Activated CD8-positive, alpha-beta memory T cell treated with anti-CD3 and anti-CD28 coated beads, Interleukin-2, amount 50 U/mL, for 4 hours (primary cell): Measurements from ENCODE around the gene EP300.
"Not testable (repeated sequence)": the region's sequence is repeated elsewhere in the genome, so short reads cannot be mapped to it uniquely, and the experiment has no call there.

Experiments used
- DNase-seq: peaks from one replicate; pipeline ENCODE4 v3.0.0-alpha.2; 2020

Gene EP300

GRCh38 chr22:41169157-41169556, 76.8 kb downstream of the EP300 start:
- no peak for DNase-seq

- DNase-seq, result no peak
Observed at GRCh38 chr22:41171996-41172395, 79.6 kb downstream of the EP300 start.

- no peak for DNase-seq
Observed at GRCh38 chr22:41175546-41175945, 83.2 kb downstream of the EP300 start.

GRCh38 chr22:41177040-41177621, 84.7 kb downstream of the EP300 start:
- no peak for DNase-seq

- no peak for DNase-seq
Observed at GRCh38 chr22:41177622-41178424, 85.4 kb downstream of the EP300 start.

GRCh38 chr22:41178425-41178975, 86.1 kb downstream of the EP300 start:
- DNase-seq, result no peak

GRCh38 chr22:41180362-41180761, 88.0 kb downstream of the EP300 start:
- DNase-seq, result not testable (repeated sequence)

- DNase-seq, result no peak
Observed at GRCh38 chr22:41180926-41181325, 88.5 kb downstream of the EP300 start.

GRCh38 chr22:41181349-41182241, 89.2 kb downstream of the EP300 start:
- no peak for DNase-seq

GRCh38 chr22:41184679-41185078, 92.3 kb downstream of the EP300 start:
- DNase-seq, result no peak

GRCh38 chr22:41191467-41191866, 99.1 kb downstream of the EP300 start:
- DNase-seq, result no peak

GRCh38 chr22:41193829-41194228, 101.4 kb downstream of the EP300 start:
- no peak for DNase-seq

GRCh38 chr22:41197038-41197972, 104.9 kb downstream of the EP300 start:
- DNase-seq, result peak; percentile 84

- peak; percentile 52 for DNase-seq
Observed at GRCh38 chr22:41198027-41198580, 105.7 kb downstream of the EP300 start.

GRCh38 chr22:41201141-41201540, 108.7 kb downstream of the EP300 start:
- DNase-seq, result no peak

- no peak for DNase-seq
Observed at GRCh38 chr22:41203118-41203517, 110.7 kb downstream of the EP300 start.

GRCh38 chr22:41204066-41204465, 111.7 kb downstream of the EP300 start:
- DNase-seq, result no peak

- peak; percentile 99 for DNase-seq
Observed at GRCh38 chr22:41204992-41205900, 112.9 kb downstream of the EP300 start, which contains the start of gene L3MBTL2. L3MBTL2 (plus strand) TSS chr22:41205312; CDS start chr22:41205363, 51 bp downstream.

- DNase-seq, result no peak
Observed at GRCh38 chr22:41206719-41207118, 114.3 kb downstream of the EP300 start.

GRCh38 chr22:41215409-41215808, 123.0 kb downstream of the EP300 start:
- DNase-seq, result no peak
